HG02885 (cell line): ENCODE measurements around the gene SNX15.

Experiments used
- ATAC-seq: cut with Tn5 transposase; IDR thresholded peaks from one replicate; pipeline ENCODE4 v1.9.1; 2021; ENCODE audit warnings: mild to moderate bottlenecking; ENCODE audit not compliant: unreplicated experiment, poor library complexity

Gene SNX15

GRCh38 chr11:65051398-65051858, 24.2 kb downstream of the SNX15 start:
- ATAC-seq = no peak

- ATAC-seq = no peak
Measured at GRCh38 chr11:65053827-65054508, 26.7 kb downstream of the SNX15 start.

GRCh38 chr11:65055538-65055937, 28.3 kb downstream of the SNX15 start:
- no peak for ATAC-seq

- no peak for ATAC-seq
Measured at GRCh38 chr11:65056999-65057398, 29.8 kb downstream of the SNX15 start.

GRCh38 chr11:65057526-65057925, 30.3 kb downstream of the SNX15 start:
- ATAC-seq = no peak

GRCh38 chr11:65058012-65058411, 30.8 kb downstream of the SNX15 start:
- no peak for ATAC-seq

GRCh38 chr11:65058419-65059054, 31.3 kb downstream of the SNX15 start, which contains the start of gene NAALADL1:
Gene NAALADL1, minus strand, starts transcription at chr11:65058553. Its CDS starts 32 bp downstream, at chr11:65058521.
- ATAC-seq = no peak

GRCh38 chr11:65059523-65059922, 32.3 kb downstream of the SNX15 start:
- no peak for ATAC-seq

- no peak for ATAC-seq
Measured at GRCh38 chr11:65059959-65060824, 33.0 kb downstream of the SNX15 start.

GRCh38 chr11:65060913-65061408, 33.7 kb downstream of the SNX15 start:
- no peak for ATAC-seq

- no peak for ATAC-seq
Measured at GRCh38 chr11:65063532-65063931, 36.3 kb downstream of the SNX15 start.

- ATAC-seq = no peak
Measured at GRCh38 chr11:65064847-65065240, 37.6 kb downstream of the SNX15 start.

GRCh38 chr11:65065851-65066250, 38.6 kb downstream of the SNX15 start:
- no peak for ATAC-seq

GRCh38 chr11:65066315-65066714, 39.1 kb downstream of the SNX15 start:
- ATAC-seq = no peak

GRCh38 chr11:65066805-65067291, 39.6 kb downstream of the SNX15 start:
- no peak for ATAC-seq

- no peak for ATAC-seq
Measured at GRCh38 chr11:65067446-65067845, 40.2 kb downstream of the SNX15 start.

- ATAC-seq = no peak
Measured at GRCh38 chr11:65069217-65069616, 42.0 kb downstream of the SNX15 start.

- ATAC-seq = no peak
Measured at GRCh38 chr11:65071907-65072630, 44.8 kb downstream of the SNX15 start.

- ATAC-seq = no peak
Measured at GRCh38 chr11:65072631-65072966, 45.4 kb downstream of the SNX15 start.

- no peak for ATAC-seq
Measured at GRCh38 chr11:65077451-65077850, 50.2 kb downstream of the SNX15 start.
